ENCODE data around the gene TAS2R9.

Gene TAS2R9

DNA sequence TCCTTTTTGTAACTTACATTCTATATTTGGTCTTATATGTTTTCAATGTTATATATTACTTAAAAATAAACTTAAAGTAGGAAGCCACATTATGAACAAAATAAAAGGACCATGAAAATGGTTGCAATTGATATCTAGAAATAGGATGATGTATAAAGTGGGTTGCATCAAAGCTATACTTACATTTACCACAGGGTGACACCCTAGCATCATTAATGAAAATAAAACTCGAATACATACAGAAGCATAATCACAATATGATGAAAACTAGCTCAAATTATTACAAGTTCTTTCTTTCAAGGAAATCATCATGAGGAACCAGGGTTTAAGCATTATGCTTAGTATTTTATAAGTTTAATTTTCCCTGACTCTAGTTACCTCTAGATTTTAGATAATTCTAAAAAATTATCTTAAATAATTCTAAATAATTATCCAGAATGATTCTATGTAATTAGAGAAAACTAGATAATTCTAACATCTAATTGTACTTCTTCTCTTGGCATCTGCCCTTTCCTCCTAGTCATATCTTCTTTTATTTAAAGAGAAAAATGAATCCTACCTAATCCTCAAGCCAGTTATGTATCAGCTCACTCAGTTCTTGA lies 38.7 kb downstream of the TAS2R9 start:
- peak in 1 of 42 donors; percentile 17 for DNase-seq
- intact Hi-C loops (cut with DNase I): loop anchor here (10.0 kb wide), 1 partner anchor 424 kb away; no protein-coding TSS in a partner anchor

DNA sequence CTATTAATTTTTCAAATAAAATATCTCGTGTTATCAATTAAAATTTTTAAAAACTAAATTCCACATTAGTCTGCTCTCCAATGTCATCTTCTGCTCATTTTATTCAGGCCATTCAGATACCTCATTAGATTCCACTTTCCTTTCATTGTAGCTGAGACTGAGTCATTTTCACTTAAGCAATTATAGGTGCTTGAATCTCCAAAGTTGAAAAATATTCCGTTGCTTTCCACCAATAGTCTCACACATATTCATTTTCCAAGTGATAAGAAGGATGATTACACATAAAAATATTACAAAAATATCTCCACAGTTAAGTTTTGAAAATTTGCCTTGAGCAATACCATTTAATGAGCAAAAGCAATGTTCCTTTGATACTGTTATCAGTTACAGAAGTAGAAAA lies 50.3 kb downstream of the TAS2R9 start:
- intact Hi-C loops (cut with DNase I): loop anchor here (10.0 kb wide), 2 partner anchors 525 to 725 kb away; no protein-coding TSS in a partner anchor
- no peak for DNase-seq

Measured in head of caudate nucleus (tissue), 42 donors.